GM12875 (cell line): ENCODE data around the gene EXD3.

Source experiments
- H3K4me3 ChIP-seq: one replicate; pipeline ENCODE4 v1.5.1; 2011; ENCODE audit warnings: low read depth, low read length, control low read depth
- TF ChIP-seq, protein P1 (sequence below): IDR thresholded peaks from 2 replicates; pipeline ENCODE4 v1.5.1; 2011; ENCODE audit warnings: low read depth, mild to moderate bottlenecking, control low read depth, inconsistent platforms, low read length, moderate library complexity, borderline replicate concordance; ENCODE audit not compliant: insufficient read depth

EXD3 gene

DNA sequence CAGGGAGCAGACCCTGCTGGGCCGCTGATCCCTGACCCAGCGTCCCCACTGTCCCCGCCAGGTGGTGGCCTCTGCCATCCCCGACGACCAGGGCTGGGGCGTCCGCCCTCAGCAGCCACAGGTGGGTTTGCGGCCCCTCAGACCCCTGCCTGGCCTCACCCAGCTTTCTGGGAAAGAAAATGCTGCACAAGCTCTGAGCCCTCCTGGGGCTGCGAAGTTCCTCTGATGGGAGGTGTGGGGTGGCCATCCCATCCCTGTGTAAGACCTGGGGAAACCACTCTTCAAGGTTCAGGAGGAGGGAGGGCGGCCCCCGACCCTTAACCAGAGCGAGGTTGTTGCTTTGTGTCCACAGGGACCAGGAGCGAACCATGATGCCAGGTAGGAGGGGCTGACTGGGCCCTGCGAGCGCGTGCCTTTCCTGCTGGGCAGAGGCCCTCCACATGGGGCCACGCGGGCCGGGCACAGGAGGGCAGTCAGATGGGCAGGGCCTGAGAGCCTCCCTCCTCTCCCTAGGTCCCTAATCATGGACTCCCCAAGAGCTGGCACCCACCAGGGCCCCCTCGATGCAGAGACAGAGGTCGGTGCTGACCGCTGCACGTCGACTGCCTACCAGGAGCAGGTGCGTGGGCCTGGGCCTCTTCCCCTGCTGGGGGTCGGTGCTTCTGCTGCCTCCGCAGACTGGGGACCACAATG is 7.9 kb upstream of the EXD3 start:
- H3K4me3 ChIP-seq: no peak overlapping the region
- TF ChIP-seq, protein P1, sequence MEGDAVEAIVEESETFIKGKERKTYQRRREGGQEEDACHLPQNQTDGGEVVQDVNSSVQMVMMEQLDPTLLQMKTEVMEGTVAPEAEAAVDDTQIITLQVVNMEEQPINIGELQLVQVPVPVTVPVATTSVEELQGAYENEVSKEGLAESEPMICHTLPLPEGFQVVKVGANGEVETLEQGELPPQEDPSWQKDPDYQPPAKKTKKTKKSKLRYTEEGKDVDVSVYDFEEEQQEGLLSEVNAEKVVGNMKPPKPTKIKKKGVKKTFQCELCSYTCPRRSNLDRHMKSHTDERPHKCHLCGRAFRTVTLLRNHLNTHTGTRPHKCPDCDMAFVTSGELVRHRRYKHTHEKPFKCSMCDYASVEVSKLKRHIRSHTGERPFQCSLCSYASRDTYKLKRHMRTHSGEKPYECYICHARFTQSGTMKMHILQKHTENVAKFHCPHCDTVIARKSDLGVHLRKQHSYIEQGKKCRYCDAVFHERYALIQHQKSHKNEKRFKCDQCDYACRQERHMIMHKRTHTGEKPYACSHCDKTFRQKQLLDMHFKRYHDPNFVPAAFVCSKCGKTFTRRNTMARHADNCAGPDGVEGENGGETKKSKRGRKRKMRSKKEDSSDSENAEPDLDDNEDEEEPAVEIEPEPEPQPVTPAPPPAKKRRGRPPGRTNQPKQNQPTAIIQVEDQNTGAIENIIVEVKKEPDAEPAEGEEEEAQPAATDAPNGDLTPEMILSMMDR: no peak

DNA sequence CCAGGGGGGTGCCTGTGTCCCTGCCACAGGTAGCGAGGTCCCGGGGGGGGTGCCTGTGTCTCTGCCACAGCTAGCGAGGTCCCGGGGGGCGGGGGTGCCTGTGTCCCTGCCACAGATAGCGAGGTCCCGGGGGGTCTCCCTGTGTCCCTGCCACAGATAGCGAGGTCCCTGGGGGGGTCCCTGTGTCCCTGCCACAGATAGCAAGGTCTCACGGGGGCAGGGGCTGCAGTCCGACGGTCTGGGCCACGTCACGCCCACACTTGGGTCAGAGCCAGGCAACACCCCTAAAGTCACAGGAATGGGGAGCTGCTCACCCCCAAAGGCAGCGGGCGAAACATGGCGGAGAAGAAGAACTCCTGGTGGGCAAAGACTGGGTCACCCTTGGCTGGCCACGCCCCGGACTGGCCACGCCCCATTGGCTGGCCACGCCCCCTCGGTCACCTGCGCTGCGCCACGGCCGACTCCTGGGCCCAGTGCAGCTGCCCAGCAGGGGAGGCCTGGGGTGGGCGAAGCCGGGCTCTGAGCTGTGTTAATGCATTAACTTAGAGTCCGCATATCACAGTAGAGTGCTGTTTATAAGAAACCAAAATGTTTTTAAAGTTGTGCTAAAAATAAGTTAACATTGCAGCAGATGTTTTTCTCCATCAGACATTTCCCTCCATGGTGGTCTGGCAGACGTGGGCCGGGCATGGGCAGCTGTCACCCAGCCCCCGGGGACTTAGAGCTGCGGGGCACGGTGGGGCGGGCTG is 7.2 kb upstream of the EXD3 start:
- no peak overlapping the region for H3K4me3 ChIP-seq

DNA sequence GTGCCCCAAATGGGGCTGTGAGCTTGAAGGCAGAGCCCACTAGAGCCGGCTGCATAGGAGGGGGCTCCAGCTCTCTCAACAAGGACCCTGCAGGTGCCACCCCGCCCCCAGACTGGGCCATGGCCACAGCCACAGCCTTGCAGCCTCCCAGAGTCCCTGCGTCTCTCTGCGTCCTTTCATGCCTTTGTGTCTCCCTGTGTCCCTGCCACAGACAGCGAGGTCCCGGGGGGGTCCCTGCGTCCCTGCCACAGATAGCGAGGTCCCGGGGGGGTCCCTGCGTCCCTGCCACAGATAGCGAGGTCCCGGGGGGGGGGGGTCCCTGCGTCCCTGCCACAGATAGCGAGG is 6.6 kb upstream of the EXD3 start:
- TF ChIP-seq, protein P1: no peak
- no peak overlapping the region for H3K4me3 ChIP-seq

More for the DNA sequence above, 7.2 kb upstream of the EXD3 start:
- TF ChIP-seq, protein P1: no peak

DNA sequence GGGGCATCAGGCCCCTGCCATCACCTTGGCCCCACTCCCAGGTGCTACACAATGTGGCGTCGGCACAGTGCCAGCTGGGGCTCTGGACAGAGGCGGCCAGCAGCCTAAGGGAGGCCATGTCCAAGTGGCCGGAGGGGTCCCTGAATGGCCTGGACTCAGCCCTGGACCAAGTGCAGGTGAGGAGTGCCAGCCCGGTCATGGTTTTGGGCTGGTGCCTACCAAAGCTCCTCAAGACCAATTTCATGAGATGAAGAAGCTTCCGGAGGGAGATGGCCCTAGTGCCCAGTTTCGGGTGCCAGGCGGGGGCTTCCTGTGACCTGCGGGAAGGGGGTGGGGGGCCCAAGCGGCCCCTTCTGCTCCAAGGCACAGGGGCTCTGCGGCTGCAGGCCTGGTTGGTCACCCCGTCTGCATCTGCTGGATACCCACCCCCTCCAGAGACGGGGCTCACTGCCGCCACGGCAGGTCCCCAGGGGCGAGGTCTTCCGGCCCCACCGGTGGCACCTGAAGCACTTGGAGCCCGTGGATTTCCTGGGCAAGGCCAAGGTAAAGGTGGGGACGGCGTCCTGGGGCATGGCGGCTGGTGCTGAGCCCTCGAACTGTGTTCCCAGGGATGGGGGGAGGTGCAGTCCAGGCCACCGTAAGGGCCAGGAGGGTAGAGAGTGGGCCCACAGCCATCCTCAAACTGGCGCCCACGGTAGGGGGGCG is 6.0 kb upstream of the EXD3 start:
- no peak overlapping the region for H3K4me3 ChIP-seq
- TF ChIP-seq, protein P1: no peak

DNA sequence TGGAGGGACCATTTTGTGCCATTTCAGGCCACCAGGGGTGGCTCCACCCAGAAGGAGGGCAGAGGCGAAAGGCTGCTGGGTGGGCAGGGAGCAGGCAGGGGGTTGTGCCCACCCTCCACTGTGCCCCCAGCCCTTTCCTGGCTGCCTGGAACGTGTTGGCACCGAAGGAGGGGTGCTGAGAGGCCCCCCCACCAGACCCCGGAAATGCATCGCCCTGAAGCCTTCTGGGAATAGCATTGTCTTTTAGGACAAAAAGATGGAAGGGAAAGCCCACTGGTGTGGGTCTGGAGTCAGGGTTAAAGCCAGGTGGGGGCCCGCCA is 5.3 kb upstream of the EXD3 start:
- H3K4me3 ChIP-seq: no peak overlapping the region
- TF ChIP-seq, protein P1: no peak

DNA sequence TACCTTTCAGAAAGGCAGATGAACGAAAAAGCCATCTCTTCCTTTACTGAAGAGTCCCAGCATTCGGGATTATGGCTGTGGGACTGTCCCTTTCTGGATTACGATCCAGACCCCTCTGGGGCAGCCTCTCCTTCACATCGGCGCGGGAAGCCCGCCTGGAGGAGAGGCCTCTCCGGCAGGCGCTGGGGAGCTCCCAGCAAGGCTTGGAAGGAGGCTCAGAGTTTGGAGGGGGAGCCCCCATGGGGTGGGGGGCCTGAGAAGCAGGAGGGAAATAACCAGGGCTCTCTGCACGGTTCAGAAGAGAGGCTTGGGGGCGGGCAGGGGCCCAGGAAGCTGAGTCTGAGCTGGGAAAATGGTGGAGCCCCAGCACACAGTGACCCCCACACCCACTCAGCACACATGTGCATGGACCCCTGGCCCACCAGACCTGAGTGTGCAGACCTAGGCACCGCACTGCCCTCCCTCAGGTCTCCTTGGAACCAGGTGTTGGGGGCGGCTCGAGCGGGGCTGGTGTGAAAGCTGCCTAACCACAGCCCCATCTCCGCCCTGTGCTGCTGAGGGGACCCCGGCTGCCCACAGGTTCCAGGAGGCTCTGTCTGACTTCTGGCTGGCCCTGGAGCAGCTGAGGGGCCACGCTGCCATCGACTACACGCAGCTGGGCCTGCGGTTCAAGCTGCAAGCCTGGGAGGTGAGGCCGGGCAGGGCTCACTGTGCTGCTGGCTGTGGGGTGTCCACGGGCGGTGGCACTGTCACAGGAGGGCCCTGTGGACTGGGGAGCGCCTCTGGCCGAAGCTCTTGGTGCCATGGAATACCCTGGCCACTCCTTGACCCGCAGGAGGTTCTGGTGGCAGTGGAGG is 4.7 kb upstream of the EXD3 start:
- TF ChIP-seq, protein P1: no peak

More for the DNA sequence above, 4.7 kb upstream of the EXD3 start:
- no peak overlapping the region for H3K4me3 ChIP-seq
